NCI-H2171 treated with DMSO at 0.1 percent for 48 hours (cell line): ENCODE measurements around the gene VSTM2L.
A peak's percentile ranks its signal among the peaks of the same experiment; 100 is the strongest.
"Not testable (repeated sequence)": the region's sequence is repeated elsewhere in the genome, so short reads cannot be mapped to it uniquely, and the experiment has no call there.

Experiments used
- DNase-seq: peaks from one replicate; lab custom pipeline; 2025; lab: John Stamatoyannopoulos, UW

VSTM2L gene

GRCh38 chr20:37902504-37903313 lies at the start of gene VSTM2L:
Gene VSTM2L, plus strand, starts transcription at chr20:37903127. Its CDS starts 224 bp downstream, at chr20:37903351.
- DNase-seq, result peak; percentile 47

- no peak for DNase-seq
These were observed 49.0 kb upstream of the VSTM2L start for GRCh38 chr20:37853823-37854375.

GRCh38 chr20:37856034-37856433 lies 46.9 kb upstream of the VSTM2L start:
- not testable (repeated sequence) for DNase-seq

GRCh38 chr20:37856932-37857660 lies 45.8 kb upstream of the VSTM2L start:
- no peak for DNase-seq

- no peak for DNase-seq
These were observed 43.3 kb upstream of the VSTM2L start for GRCh38 chr20:37859406-37860171.

- no peak for DNase-seq
These were observed 39.6 kb upstream of the VSTM2L start for GRCh38 chr20:37863289-37863688.

- no peak for DNase-seq
These were observed 38.6 kb upstream of the VSTM2L start for GRCh38 chr20:37864298-37864697.

GRCh38 chr20:37866051-37866450 lies 36.9 kb upstream of the VSTM2L start:
- no peak for DNase-seq

GRCh38 chr20:37867289-37868195 lies 35.4 kb upstream of the VSTM2L start:
- no peak for DNase-seq

GRCh38 chr20:37868851-37869333 lies 34.0 kb upstream of the VSTM2L start:
- DNase-seq, result no peak

- no peak for DNase-seq
These were observed 33.5 kb upstream of the VSTM2L start for GRCh38 chr20:37869334-37869861.

GRCh38 chr20:37870294-37870693 lies 32.6 kb upstream of the VSTM2L start:
- DNase-seq, result no peak

- DNase-seq, result no peak
These were observed 31.2 kb upstream of the VSTM2L start for GRCh38 chr20:37871751-37872150.

GRCh38 chr20:37872161-37872560 lies 30.8 kb upstream of the VSTM2L start:
- no peak for DNase-seq

- DNase-seq, result no peak
These were observed 29.0 kb upstream of the VSTM2L start for GRCh38 chr20:37873884-37874283.

- DNase-seq, result no peak
These were observed 27.3 kb upstream of the VSTM2L start for GRCh38 chr20:37875460-37876175.

GRCh38 chr20:37876863-37877262 lies 26.1 kb upstream of the VSTM2L start:
- DNase-seq, result no peak

- no peak for DNase-seq
These were observed 24.8 kb upstream of the VSTM2L start for GRCh38 chr20:37877832-37878772.
